Neural cell (in vitro differentiated cells): ENCODE results near the gene NKD2. TPM values are rescaled to one million over a fixed set of nuclear protein-coding genes. Genes with fewer than 3 reads are reported as not detected.
"Not testable (repeated sequence)": the region's sequence is repeated elsewhere in the genome, so short reads cannot be mapped to it uniquely, and the experiment has no call there.

ENCODE experiments used
- H2AFZ ChIP-seq: fragments of 200-600, 300-800 bp; sonication (generic), shearing (Covaris generic); 2 replicates; pipeline ENCODE4 v1.6.0; 2014; ENCODE audit warnings: low read depth, mild to moderate bottlenecking, antibody characterized with exemption, low read length, moderate library complexity
- H3F3A ChIP-seq: fragments of 200-600 bp; shearing (Covaris generic); 2 replicates; pipeline ENCODE4 v1.6.1; 2016; ENCODE audit warnings: mild to moderate bottlenecking, moderate library complexity, mixed read lengths, antibody characterized with exemption, low read length; ENCODE audit not compliant: insufficient read depth, poor library complexity, severe bottlenecking
- H3K27ac ChIP-seq: fragments of 200-600, 300-800 bp; sonication (generic), shearing (Covaris generic); 2 replicates; pipeline ENCODE4 v1.5.1; 2014; ENCODE audit warnings: mild to moderate bottlenecking, low read length, moderate library complexity
- H3K27me3 ChIP-seq: fragments of 300-800, 200-600 bp; sonication (generic), shearing (Covaris generic); 2 replicates; pipeline ENCODE4 v1.6.0; 2014; ENCODE audit warnings: mild to moderate bottlenecking, low read depth, low read length, moderate library complexity; ENCODE audit not compliant: insufficient read depth
- H3K36me3 ChIP-seq: fragments of 300-800, 200-600 bp; sonication (generic), shearing (Covaris generic); 2 replicates; pipeline ENCODE4 v1.5.1; 2014; ENCODE audit warnings: mild to moderate bottlenecking, antibody characterized with exemption, low read length, moderate library complexity; ENCODE audit not compliant: insufficient read depth
- H3K4me2 ChIP-seq: fragments of 300-800, 200-600 bp; sonication (generic), shearing (Covaris generic); 2 replicates; pipeline ENCODE4 v1.6.0; 2014; ENCODE audit warnings: mild to moderate bottlenecking, low read length
- H3K4me3 ChIP-seq: fragments of 300-800, 200-600 bp; sonication (generic), shearing (Covaris generic); 2 replicates; pipeline ENCODE4 v1.5.1; 2014; ENCODE audit warnings: mild to moderate bottlenecking, low read length, moderate library complexity
- H3K79me2 ChIP-seq: fragments of 200-600 bp; shearing (Covaris generic); replicated peaks from 2 replicates; pipeline ENCODE4 v1.6.0; 2014; ENCODE audit warnings: mild to moderate bottlenecking, low read length, moderate library complexity; ENCODE audit not compliant: insufficient read depth
- H3K9ac ChIP-seq: fragments of 300-800, 200-600 bp; sonication (generic), shearing (Covaris generic); 2 replicates; pipeline ENCODE4 v1.6.1; 2016; ENCODE audit warnings: mild to moderate bottlenecking, low read length, mixed read lengths
- H3K9me2 ChIP-seq: fragments of 200-600 bp; shearing (Covaris generic); 2 replicates; pipeline ENCODE4 v1.6.1; 2016; ENCODE audit warnings: mild to moderate bottlenecking, low read length, mixed read lengths; ENCODE audit not compliant: insufficient read depth
- H3K9me3 ChIP-seq: fragments of 200-600, 300-800 bp; sonication (generic), shearing (Covaris generic); 2 replicates; pipeline ENCODE4 v1.6.1; 2016; ENCODE audit warnings: mild to moderate bottlenecking, mixed run types, low read length, moderate library complexity, mixed read lengths
- H4K20me1 ChIP-seq: fragments of 200-600 bp; shearing (Covaris generic); 2 replicates; pipeline ENCODE4 v1.6.1; 2016; ENCODE audit warnings: mild to moderate bottlenecking, mixed run types; ENCODE audit not compliant: insufficient read depth
- EP300 ChIP-seq: fragments of 450-650 bp; conservative IDR thresholded peaks from 2 replicates; pipeline ENCODE4 v1.6.1; 2014; ENCODE audit warnings: antibody characterized with exemption, mild to moderate bottlenecking, moderate library complexity; ENCODE audit not compliant: poor library complexity, severe bottlenecking
- EZH2 ChIP-seq: fragments of 200-600, 300-800 bp; shearing (Covaris generic), sonication (generic); IDR thresholded peaks from 2 replicates; pipeline ENCODE4 v1.6.1; 2014; ENCODE audit warnings: antibody characterized with exemption, low read length, borderline replicate concordance, mild to moderate bottlenecking; ENCODE audit not compliant: insufficient read depth, poor library complexity, severe bottlenecking
- MXI1 ChIP-seq: fragments of 450-650 bp; conservative IDR thresholded peaks from 2 replicates; pipeline ENCODE4 v1.6.1; 2014; ENCODE audit warnings: antibody characterized with exemption, mild to moderate bottlenecking; ENCODE audit not compliant: poor library complexity, severe bottlenecking
- POLR2AphosphoS5 ChIP-seq: IDR thresholded peaks from 2 replicates; pipeline ENCODE4 v1.6.1; 2012
- RAD21 ChIP-seq: fragments of 450-650 bp; conservative IDR thresholded peaks from 2 replicates; pipeline ENCODE4 v1.6.1; 2014; ENCODE audit warnings: antibody characterized with exemption, mild to moderate bottlenecking, moderate library complexity
- REST ChIP-seq: IDR thresholded peaks from 2 replicates; pipeline ENCODE4 v1.6.1; 2012; ENCODE audit warnings: borderline replicate concordance
- SMC3 ChIP-seq: fragments of 450-650 bp; conservative IDR thresholded peaks from 2 replicates; pipeline ENCODE4 v1.6.1; 2014; ENCODE audit warnings: antibody characterized with exemption, mild to moderate bottlenecking, moderate library complexity; ENCODE audit not compliant: poor library complexity
- TAF1 ChIP-seq: IDR thresholded peaks from 2 replicates; pipeline ENCODE4 v1.6.1; 2012; ENCODE audit warnings: low read depth
- polyA plus RNA-seq: library from polyadenylated mRNA; depleted of rRNA; stranded (reverse); fragments of >200 nt; gene quantifications from 2 replicates; pipeline ENCODE4 v1.2.3, GENCODE V29; 2014
- TF ChIP-seq, protein P1 (sequence below): fragments of 450-650 bp; IDR thresholded peaks from 2 replicates; pipeline ENCODE4 v1.5.1; 2014; ENCODE audit warnings: antibody characterized with exemption, mild to moderate bottlenecking, moderate library complexity; ENCODE audit not compliant: poor library complexity, severe bottlenecking

NKD2 gene
- polyA plus RNA-seq, 1 donor from 2014 or later: 7.2 TPM

GRCh38 chr5:1080432-1080831 is 71.8 kb downstream of the NKD2 start:
- Histone ChIP-seq H3K27me3 (no peaks in the 10 kb centered on the region), H3K9me2 (no peaks in the 10 kb centered on the region), H3K9ac (no peak overlapping the region), H4K20me1 (no peaks in the 10 kb centered on the region), H3K4me2 (no peak overlapping the region), H3F3A (no peaks in the 10 kb centered on the region), H2AFZ (no peak overlapping the region), H3K27ac (no peak overlapping the region), H3K4me3 (no peak overlapping the region), H3K79me2 (no peaks in the 10 kb centered on the region), H3K36me3 (no peaks in the 10 kb centered on the region), H3K9me3 (no peaks in the 10 kb centered on the region)
- TF ChIP-seq EP300 (no peak), REST (no peak), RAD21 (no peak), MXI1 (no peak), TAF1 (no peak), SMC3 (no peak), EZH2 (no peak), POLR2AphosphoS5 (no peak)
- TF ChIP-seq, protein P1, sequence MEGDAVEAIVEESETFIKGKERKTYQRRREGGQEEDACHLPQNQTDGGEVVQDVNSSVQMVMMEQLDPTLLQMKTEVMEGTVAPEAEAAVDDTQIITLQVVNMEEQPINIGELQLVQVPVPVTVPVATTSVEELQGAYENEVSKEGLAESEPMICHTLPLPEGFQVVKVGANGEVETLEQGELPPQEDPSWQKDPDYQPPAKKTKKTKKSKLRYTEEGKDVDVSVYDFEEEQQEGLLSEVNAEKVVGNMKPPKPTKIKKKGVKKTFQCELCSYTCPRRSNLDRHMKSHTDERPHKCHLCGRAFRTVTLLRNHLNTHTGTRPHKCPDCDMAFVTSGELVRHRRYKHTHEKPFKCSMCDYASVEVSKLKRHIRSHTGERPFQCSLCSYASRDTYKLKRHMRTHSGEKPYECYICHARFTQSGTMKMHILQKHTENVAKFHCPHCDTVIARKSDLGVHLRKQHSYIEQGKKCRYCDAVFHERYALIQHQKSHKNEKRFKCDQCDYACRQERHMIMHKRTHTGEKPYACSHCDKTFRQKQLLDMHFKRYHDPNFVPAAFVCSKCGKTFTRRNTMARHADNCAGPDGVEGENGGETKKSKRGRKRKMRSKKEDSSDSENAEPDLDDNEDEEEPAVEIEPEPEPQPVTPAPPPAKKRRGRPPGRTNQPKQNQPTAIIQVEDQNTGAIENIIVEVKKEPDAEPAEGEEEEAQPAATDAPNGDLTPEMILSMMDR: no peak

- no peaks in the 10 kb centered on the region for H3F3A ChIP-seq
- TF ChIP-seq EP300 (no peak), TAF1 (no peak), MXI1 (no peak), SMC3 (no peak), RAD21 (no peak), REST (no peak), EZH2 (no peak), POLR2AphosphoS5 (no peak)
- TF ChIP-seq, protein P1: no peak
- H3K27ac ChIP-seq: no peak overlapping the region
- no peaks in the 10 kb centered on the region for H4K20me1 ChIP-seq
- no peak overlapping the region for H3K4me3 ChIP-seq
- no peaks in the 10 kb centered on the region for H3K79me2 ChIP-seq
- no peaks in the 10 kb centered on the region for H3K27me3 ChIP-seq
- H3K9me3 ChIP-seq: no peaks in the 10 kb centered on the region
- no peaks in the 10 kb centered on the region for H3K9me2 ChIP-seq
- H3K36me3 ChIP-seq: no peaks in the 10 kb centered on the region
- no peak overlapping the region for H3K4me2 ChIP-seq
- no peak overlapping the region for H2AFZ ChIP-seq
- H3K9ac ChIP-seq: no peak overlapping the region
Observed at GRCh38 chr5:1081519-1081918, 72.9 kb downstream of the NKD2 start.

DNA sequence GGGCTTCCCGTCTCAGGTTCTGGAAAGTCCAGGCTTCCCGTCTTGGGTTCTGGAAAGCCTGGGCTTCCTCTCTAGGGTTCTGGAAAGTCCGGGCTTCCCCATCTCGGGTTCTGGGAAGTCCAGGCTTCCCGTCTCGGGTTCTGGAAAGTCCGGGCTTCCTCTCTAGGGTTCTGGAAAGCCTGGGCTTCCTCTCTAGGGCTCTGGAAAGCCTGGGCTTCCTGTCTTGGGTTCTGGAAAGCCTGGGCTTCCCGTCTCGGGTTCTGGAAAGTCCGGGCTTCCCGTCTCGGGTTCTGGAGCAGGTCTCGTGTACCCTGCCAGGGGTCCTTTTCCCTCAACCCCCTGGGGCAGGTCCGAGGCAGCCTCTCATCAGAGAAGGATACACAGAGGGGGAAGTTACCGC is 74.4 kb downstream of the NKD2 start:
- H4K20me1 ChIP-seq, H3K9me3 ChIP-seq, H3K79me2 ChIP-seq, H3K9ac ChIP-seq, H2AFZ ChIP-seq, H3K9me2 ChIP-seq, H3K27me3 ChIP-seq, H3K36me3 ChIP-seq, H3K27ac ChIP-seq, H3F3A ChIP-seq, H3K4me2 ChIP-seq, H3K4me3 ChIP-seq: not testable (repeated sequence)
